NCI-H526 (cell line): ENCODE results near the gene ALDH1L1.

Source experiments
- DNase-seq, 2 experiments: peaks; one replicate each; lab custom pipeline; 2025; lab: John Stamatoyannopoulos, UW

ALDH1L1 gene

DNA sequence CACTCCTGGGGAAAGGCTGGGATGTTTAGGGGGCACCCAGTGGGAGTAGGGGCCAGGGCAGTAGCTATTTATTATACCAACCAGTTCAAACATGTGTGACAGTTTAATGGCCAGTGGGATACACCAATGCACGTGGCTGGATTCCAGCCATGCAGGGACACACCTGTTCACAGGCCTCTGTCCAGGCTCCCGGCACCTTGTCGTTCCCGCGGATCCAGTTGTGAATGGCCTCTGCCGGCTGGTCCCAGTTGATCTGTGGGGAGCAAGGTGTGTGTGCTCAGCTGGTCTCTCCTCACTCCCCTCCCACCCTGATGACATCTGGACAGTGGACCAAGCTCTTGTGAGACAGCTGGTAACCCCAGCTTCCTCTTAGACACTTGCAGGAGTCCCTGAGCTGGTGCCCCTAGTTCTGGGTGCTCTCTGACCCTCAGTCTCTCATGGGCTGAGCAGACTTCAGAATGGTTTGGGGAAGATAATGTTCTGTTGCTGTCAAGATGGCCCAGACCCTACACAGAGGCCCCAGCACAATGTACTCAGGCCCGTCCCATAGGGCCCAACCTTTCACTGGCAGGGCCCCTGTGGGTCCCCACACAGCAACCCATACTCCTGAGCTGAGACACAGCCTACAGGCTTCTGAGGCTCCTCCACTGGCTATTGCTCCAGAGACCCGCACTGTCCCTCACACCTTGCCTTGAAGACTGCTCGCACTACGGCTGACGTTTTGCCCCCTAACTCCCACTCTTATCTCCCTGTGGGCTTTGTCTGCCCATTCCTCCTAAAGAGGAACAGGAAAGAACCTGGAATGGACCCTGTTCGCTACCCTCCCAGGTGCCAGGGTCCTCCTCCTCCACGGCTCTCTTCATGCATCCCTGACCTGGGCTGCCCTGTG, 25.8 kb downstream of the ALDH1L1 start:
- no peak for DNase-seq

DNA sequence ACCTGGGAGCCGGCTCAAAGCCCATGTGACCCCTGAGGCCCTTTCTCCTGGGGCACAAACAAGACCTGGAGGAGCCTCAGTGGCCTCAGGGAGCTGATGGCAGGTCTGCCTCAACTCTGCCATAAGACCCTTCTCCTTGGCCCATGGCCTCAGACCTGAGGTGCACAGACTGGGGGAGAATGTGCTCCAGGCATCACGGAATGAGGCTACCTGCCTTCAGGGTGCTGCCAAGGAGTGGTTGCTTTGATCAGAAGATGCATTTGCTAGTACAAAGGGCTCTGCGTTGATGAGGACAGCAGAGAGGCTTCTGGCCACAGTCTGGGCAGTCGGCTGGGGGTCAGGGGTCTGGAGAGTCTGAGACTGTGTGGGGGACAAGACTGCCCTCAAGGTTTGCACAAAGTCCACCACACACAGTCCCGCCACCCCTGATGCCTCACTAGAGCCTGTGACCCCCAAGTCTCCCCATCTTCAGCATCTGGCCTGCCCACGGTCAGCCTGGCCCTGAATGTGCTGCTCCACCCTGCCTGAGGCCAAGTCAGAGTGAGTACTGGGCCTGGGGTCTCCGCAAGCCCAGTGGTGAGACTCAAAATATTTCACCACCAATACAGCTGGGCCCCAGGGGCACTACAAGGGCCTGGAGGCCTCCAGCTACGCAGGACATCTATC, 26.6 kb downstream of the ALDH1L1 start:
- DNase-seq, result no peak

DNA sequence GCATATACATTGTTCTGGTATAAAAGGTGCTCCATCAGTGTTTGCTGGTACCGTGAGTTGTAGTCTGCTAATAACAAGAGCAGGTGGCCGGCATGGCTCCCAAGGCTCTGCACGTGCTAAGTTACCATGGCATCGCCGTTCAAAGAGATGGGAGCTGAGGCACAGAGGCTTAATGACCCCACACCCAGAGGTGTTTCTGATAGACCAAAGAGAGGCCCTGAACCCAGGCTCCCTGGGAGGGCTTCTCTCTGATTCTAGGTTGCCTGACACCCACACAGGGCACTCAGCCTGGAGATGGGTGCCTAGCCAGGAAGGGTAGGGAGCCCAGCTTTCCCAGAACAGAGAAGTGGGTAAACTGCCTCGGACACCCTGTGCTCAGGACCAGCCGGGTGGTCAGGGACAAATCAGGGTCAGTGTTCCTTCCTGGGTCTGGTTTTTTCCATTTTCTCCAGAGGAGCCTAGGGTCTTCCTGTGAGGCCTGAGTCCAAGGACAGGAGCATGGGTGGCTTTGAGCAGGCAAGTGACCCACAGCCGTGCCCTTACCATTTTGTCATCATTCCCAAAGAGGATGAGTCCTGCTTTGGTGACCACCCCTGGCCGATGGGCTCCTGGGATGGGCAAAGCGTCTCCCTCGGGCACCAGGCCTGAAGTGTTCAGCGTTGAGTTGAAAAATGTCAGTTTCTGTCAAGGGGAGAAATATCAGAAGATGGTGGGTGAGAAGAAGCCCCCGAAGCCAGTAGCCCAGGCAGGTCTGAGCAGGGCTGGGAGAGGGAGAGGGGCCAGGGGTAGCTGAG, 27.3 kb downstream of the ALDH1L1 start:
- no peak for DNase-seq

DNA sequence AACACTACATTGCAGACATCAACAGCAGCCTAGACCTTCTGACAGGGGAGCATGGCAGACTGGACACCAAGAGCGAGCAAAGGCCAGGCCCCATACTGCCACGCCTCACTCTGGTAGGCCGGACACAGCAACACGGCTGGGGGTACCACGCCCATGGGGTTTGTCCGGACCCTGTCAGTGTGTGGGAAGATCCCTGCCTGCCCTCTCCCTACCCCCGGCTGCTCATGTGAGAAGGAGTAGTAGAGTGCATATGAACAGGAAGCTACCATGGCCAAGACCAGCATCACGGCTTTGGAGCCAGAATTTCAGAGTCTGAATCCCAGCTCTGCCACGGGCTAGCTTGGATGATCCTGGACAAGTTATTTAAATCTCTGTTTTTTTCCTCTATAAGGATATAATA, 27.9 kb downstream of the ALDH1L1 start:
- DNase-seq, result no peak

DNA sequence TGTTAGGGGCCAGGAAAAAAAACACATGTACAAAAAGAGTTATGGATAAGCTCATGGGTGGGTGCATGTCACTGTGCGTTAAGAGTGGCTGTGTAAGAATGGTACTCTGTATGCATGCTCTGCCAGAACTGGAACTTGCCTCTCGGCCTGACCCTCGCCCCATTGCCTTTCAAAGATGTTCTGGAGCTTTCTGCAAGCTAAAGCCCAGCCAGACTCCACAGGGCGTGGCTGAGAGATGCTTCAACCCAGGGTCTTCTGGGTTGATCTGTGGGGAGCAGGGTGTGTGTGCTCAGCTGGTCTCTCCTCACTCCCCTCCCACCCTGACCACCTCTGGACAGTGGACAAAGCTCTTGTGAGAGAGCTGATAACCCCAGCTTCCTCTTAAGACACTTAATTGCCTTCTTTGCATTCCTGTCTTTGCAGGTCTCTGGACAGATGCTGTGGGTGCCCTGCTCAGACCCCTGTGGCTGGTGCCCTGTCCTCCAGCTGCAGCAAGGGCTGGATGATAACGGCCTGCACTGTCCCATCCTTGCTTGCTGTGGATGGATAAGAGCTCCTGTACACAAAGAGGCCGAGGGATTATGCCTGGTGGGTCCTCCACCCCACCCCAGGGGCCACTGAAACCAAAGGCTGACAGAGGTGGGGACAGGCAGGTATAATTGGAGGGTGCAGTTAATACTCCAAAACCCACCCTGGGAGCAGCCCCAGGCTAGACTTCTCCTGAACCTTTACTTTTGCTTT, 28.7 kb downstream of the ALDH1L1 start:
- DNase-seq, result no peak

DNA sequence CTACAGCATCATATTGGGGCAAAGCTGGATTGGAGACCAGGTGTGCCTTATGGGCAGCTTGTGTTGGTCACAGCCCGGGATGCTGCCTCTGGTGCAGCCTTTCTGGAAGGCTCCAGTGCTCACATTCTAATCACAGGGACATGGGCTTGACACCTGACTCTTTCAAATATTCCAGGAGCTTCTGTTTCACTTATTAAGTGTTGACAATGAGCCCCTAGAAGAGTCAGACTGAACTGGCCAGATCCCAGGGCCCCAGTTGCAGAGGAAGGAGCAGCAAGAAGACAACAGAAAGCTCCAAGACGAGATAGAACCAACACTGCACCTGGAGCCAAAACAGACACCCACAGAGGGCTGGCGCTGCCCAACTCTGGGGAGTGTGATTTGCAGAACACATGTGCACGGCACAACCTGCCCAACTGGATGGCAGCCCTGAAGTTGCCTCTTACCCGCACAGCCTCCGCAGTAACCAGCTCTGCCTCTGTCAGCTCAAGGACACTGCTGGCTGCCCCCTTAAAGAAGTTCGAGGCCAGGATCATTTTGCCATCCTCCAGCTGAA, 30.3 kb downstream of the ALDH1L1 start:
- no peak for DNase-seq

DNA sequence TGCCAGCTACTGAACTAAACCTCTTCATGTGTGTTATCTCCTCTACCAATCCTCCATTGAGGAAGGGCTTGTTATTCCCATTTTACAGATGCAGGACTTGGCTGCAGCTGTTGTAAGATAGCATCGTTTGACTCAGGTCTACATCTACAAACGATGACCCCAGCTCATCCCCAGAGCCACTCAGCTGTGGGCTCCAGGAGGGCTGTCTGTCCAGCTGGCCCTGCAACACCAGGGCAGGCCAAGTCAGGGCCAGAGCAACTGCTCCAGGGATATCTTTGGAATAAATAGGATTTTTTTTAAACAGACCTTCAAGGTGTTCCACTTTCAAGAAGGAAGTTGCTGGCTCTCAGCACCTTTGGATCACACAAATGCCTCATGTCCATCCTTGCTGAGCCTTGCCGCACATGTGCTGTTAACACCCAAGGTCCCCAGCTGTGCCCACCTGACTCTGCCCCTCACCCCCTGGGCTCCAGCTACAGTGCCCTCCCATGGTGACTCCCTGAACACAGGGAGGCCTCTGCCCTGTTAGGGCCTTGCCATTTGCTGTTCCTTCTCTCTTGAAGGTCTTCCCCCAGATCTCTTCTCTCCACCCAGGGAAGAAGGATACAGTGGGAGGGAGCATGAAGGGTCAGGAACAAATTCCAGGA, 31.0 kb downstream of the ALDH1L1 start:
- DNase-seq, result no peak

DNA sequence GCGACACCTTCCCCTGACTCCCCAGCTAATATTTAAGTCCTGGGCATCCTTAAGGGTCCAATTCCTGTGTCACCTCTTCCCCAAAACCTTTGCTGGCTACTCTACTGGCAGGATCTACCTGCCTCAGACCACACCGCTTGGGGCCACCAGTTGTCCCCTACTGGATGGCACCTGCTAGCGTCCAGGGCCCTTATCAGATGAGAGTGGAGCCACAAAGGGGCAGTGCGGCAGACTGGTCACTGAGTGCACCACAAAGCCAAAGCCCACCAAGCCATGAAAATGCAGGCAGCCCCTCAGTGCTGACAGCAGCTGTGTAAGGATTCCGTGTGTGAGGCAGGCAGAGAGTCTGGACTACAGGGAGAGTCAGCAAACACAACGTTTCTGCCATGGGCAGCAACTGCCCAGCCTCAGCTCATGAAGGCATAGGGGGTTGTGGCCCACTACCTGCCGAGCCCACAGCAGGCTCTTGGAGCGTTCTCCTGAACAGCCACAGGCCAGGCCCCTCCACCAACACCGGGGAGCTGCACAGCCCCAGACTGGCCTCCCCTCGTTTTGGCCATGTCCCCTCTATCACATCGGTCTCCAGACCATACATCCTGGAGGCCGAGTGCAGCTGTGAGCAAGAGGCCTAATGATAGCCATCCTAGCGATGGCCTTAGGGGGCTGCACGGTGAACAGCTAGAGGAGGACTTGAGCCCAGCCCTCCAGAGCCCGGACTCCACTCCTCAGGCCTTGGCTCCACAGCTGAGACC, 32.3 kb downstream of the ALDH1L1 start:
- no peak for DNase-seq

DNA sequence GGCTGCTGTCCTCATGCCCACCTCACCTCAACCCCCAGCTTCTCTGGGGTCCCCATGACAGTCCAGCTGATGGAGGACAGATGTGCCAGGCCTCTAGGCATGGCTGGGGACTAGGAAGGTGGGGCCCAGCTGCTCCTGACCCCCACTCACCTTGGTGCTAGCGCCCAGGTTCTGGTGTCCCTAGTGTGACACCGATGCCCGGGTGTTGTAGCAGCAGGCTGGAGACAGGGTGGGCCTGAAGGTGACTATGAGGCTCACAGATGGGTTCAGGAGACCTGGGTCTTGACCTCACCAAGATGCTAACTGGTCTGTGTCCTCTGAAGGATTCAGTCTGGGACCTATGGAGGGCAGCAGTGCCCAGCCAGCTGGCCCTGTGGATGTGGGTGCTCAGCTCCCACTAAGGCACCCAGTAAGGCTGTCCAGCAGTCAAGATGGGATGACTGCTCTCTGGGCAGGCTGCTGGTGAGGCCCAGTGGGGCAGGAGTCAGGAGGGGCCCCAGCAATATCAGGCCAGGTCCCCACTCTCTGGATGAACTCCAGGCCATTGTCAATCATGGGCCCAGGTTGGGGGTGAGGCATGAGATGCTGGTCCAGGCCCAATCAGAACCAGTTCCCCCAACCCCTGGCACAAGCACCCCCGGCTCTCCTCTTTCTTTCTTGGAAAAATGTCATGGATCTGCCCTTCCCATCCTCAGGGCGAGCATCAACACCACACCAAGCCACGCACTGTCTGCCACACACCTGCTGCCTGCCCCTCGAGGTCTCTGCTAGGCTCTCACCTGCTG, 33.0 kb downstream of the ALDH1L1 start:
- DNase-seq, result no peak

DNA sequence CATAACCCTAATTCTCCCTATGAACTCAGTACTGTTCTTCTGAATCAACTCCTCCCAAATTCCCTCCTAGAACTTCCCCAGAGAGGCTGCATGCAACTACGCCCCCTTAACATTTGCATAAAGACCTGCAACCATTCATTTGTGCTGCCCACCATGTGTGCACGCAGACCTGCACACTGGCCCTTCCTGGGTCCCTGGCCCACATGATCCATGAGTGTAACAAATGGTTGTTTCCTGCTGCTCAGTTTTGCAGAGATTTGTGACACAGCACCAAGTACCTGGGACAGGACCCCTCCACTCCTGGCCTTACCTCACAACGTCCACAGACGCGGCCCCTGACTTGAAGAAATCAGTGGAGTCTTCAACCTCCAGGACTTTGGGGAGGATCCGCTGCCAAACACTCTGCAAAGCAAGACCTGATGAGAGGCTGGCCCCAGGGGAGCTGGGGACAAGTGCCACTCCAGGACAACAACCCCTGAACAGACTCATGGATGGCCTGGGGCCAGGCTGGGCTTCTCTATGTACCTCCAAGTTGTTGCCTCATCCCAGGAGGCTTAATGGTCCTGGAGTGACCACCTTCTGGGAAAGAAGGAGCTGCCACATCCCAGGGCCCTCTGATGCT, 33.8 kb downstream of the ALDH1L1 start:
- peak; percentile 69 to 79 for DNase-seq

DNA sequence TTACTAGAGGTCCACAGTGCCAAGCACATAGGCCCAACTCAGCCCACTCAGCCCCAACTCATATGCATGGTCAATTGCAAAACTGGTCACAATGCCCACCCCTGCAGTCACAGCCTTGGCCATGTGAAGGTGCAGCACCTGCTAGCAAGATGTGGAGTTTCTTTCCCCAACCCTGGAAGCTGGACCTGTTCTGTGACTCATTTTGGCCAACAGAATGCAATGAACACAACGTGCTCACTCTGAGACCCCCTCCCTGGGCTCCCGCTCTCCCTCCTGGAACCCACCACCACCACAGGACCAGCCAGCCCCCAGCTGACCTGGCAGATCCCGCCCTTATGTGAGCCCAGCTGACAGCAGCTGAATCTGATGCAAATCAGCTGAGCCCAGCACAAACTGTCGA, 34.4 kb downstream of the ALDH1L1 start:
- peak in 1 of 2 experiments; percentile 79 for DNase-seq

DNA sequence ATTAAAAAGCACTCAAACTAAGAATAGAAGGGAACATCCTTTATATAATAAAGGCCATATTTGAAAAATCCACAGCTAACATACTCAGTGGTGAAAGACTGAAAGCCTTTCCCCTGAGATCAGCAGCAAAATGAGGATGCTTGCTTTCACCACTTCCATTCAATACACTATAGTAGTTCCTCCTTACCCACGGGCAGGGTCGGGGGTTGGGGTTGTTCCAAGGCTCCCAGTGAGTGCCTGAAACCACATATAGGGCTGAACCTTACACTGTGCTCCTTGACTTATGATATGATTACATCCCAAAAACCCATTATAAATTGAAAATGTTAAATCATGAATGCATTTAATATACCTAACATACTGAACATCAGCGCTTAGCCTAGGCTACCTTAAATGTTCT, 37.7 kb downstream of the ALDH1L1 start:
- DNase-seq, result no peak

DNA sequence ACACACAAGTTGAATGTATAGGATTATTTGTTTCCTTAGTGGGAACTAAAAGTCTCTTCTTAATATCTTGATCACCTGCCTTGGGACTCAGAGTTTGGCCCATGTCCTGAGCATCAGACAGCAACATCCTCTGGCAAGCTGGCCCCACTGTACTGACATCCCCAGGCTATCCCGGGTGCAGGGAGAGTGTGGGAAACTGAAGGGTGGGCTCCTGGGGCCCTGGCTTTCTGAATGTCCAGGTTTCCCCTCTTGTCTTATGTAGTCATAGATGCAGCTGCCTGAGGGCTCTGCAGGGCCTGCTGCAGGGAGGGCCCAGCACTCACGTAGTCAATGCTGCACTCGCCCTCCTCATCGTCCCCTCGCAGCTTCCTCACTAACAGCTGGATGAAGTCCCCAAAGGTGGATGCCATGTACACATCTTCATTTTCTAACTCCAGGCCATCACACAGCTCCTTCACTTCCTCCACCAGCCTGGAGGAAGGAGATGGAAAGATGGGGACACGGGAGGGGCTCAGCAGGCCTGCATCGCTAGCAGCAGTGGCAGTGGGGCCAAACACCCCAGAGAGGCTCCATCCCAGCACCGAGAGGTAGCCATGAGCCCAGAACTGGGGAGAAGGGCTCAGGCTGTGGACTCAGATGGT, 42.8 kb downstream of the ALDH1L1 start:
- no peak for DNase-seq

DNA sequence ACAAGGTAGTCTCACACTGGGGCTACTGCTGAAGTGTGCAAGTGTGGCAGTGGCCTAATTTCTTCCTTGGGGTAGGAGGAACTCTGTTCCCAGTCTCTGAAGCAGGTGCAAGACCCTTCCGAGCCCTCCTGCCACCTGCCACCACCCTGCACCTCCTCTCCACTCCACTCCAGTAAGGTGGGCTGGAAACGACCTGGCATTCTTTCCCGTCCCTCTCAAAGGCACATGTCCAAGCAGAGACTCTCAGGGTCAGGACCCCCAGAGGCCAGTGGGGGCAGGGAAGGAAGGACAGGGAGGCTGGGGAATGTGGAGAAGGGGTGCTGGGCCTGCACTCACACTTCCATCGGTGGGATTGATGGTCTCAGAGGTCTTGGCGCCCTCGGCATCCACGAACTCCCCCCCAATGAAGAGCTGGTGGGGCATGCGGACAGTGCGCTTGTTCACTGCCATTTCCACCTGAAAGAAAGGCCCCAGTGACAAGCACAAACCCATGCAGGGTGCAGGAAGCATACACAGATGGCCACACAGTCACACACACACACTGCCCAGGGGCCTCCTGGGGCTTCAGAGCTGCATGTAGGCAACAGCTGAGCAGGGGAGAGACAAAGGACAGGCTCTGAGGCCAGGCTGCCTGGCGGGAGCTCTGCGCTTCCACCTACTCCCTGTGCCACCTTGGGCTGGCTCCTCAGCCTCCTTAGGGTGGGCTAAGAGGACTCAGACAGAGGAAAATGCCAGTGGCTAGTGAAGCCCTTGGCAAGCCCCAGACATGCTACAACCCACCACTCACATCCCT, 43.8 kb downstream of the ALDH1L1 start:
- no peak for DNase-seq

DNA sequence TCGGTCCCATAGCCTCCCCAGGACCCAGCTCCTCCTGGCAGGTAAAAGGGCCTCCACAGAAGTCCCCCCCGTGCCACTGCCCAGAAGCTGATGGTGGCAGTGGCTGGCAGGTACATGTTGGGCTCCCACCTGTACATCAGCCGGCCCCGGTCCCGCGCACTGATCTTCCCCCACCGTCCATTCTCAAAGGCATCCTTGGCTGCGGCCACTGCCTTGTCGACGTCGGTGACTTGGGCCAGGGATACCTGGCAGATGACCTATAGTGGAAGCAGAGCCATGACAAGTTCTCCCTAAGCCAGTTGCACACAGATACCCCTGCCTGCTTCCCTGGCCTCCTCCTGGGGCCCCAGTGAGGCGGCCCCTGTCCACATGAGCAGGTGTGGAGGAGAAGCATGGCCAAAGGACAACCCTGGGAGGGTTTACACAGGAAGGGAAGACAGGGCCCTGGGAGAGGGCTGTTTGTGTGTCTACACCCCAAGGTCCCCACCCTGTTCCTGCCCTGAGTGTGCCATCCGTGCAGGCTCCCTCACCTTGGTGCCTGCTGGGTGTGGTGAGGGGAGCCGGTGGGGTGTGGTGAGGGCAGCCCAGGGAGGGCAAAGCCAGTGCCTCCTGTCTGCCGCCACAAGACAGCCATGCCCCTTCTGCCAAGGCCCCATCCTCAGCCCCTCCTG, 44.8 kb downstream of the ALDH1L1 start:
- no peak for DNase-seq

DNA sequence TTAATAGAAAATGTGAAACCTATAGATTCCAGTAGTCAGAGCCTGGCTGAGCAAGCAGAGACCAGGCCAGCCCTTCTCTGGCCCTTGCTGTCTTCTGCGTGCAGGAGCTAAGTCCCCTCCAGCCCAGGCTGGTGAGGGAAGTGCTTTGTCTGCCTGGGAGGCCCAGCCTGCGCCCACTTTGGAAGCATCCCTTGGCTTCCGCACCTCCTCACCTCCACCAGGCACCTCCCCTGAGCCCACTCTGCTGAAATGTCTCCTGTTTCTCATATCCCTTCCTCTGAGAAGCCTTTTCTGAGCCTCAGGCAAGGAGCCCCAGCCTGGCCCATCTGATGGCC, 45.3 kb downstream of the ALDH1L1 start:
- no peak for DNase-seq

DNA sequence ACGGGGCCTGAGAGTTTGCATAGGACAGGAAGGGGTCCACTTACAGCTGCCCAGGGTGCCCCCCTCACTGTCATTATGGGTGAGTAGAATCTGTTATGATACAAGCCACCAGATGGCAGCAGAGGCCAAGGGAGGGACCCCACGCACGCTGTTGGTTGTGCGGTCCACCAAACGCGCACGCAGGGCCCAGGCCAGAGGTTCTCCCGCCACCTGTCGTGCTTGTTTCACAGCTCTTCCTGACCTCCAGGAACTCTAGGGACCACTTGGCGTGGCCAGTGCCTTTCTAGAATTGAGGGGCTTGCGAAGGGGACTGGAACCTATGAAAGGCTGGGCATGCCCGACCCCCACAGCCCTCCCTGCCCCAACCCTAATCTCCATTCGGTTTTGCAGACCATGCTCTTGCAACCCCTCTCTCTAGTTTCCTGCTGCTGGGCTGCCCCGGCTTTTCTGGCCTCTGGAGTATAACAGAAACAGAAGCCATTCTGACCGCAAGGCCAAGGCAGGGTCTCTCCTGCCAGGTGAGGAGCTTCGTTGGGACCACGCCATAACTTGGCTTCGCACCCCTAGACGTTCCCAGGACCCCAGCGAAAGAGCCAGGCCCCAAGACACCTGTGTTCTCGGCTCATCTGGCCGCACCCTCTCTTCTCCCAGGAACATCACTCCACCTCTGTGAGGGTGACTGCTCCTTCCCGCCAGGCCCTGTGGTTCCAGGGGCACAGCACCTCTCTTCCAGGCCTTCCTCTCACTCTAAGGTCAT, 46.0 kb downstream of the ALDH1L1 start:
- peak; percentile 58 to 86 for DNase-seq
